ENCODE data around the gene NOXA1.

NOXA1 gene

GRCh38 chr9:137439158-137439714 lies 16.0 kb downstream of the NOXA1 start:
- H3K4me1 ChIP-seq (ENCODE audit: control insufficient read depth in 1 of 2, insufficient read depth in 2 of 2, low read length in 2 of 2) = peaks cover 0 to 16% of the 10 kb centered on the region in 2 donors
- H3K4me3 ChIP-seq (ENCODE audit: low read depth in 1 of 2, low read length in 2 of 2) = no peak overlapping the region
- H3K27ac ChIP-seq (ENCODE audit: low read length) = no peak overlapping the region
- no peaks in the 10 kb centered on the region for H3K36me3 ChIP-seq (ENCODE audit: control insufficient read depth in 1 of 2, insufficient read depth in 2 of 2, low read length in 2 of 2)
- no peaks in the 10 kb centered on the region for H3K9me3 ChIP-seq (ENCODE audit: control insufficient read depth in 1 of 2, low read length in 2 of 2)
- no peaks in the 10 kb centered on the region for H3K27me3 ChIP-seq (ENCODE audit: low read depth, low read length)

DNA sequence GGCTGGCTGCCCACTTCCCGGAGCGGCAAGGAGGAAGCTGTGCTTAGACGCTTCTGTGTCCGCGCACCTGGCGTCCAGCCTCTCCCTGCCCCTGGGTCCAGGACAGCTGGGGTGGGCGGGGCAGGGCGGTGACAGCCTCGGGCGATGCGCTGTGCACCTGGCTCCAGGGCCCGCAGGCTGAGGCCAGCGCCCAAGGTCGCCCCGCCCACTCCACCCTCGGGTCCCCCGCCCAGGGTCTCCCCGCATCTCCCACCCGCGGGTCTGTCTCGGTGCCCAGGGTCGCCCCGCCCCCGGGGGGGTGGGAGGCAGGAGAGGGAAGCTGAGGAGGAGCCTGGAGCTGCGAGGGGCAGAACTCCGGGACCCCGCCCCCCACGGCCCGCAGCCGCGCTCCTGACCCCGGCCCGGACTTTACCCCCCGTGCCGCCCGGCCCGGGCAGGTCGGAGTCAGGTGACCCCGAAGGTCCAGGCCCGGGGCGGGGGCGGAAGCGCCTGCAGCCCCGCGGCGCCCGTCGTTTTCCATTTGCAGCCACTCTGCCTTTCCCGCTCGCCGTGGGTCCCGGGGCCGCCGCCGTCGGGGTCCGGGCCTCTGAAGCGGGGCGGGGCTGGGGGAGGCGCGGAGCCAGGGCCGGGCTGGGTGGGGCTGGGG lies 18.2 kb downstream of the NOXA1 start, which contains the start of gene ENTPD8:
Gene ENTPD8, minus strand, starts transcription at position 69 of the 646 bp plus-strand sequence. CDS start 3,072 bp downstream, outside the sequence.
- Histone ChIP-seq H3K9me3 (ENCODE audit: control insufficient read depth in 1 of 2, low read length in 2 of 2) (no peaks in the 10 kb centered on the region), H3K4me1 (ENCODE audit: control insufficient read depth in 1 of 2, insufficient read depth in 2 of 2, low read length in 2 of 2) (peaks cover 0 to 7% of the 10 kb centered on the region in 2 donors), H3K27ac (ENCODE audit: low read length) (no peak within 1 kb of the TSS), H3K4me3 (ENCODE audit: low read depth in 1 of 2, low read length in 2 of 2) (peak within 1 kb of the TSS in 1 of 2 donors; percentile 56), H3K27me3 (ENCODE audit: low read depth, low read length) (no peaks in the 10 kb centered on the region), H3K36me3 (ENCODE audit: control insufficient read depth in 1 of 2, insufficient read depth in 2 of 2, low read length in 2 of 2) (no peaks in the 10 kb centered on the region)

GRCh38 chr9:137441935-137442321 lies 18.7 kb downstream of the NOXA1 start:
- peaks cover 0 to 5% of the 10 kb centered on the region in 2 donors for H3K4me1 ChIP-seq (ENCODE audit: control insufficient read depth in 1 of 2, insufficient read depth in 2 of 2, low read length in 2 of 2)

GRCh38 chr9:137444106-137444790 lies 21.1 kb downstream of the NOXA1 start:
- Histone ChIP-seq H3K4me3 (ENCODE audit: low read depth in 1 of 2, low read length in 2 of 2) (no peak overlapping the region), H3K27me3 (ENCODE audit: low read depth, low read length) (no peaks in the 10 kb centered on the region), H3K9me3 (ENCODE audit: control insufficient read depth in 1 of 2, low read length in 2 of 2) (no peaks in the 10 kb centered on the region), H3K36me3 (ENCODE audit: control insufficient read depth in 1 of 2, insufficient read depth in 2 of 2, low read length in 2 of 2) (peaks cover 0 to 7% of the 10 kb centered on the region in 2 donors), H3K4me1 (ENCODE audit: control insufficient read depth in 1 of 2, insufficient read depth in 2 of 2, low read length in 2 of 2) (peaks cover 0 to 5% of the 10 kb centered on the region in 2 donors), H3K27ac (ENCODE audit: low read length) (no peak overlapping the region)

More at GRCh38 chr9:137441935-137442321, 18.7 kb downstream of the NOXA1 start:
- H3K27me3 ChIP-seq (ENCODE audit: low read depth, low read length) = no peaks in the 10 kb centered on the region
- no peaks in the 10 kb centered on the region for H3K9me3 ChIP-seq (ENCODE audit: control insufficient read depth in 1 of 2, low read length in 2 of 2)
- no peaks in the 10 kb centered on the region for H3K36me3 ChIP-seq (ENCODE audit: control insufficient read depth in 1 of 2, insufficient read depth in 2 of 2, low read length in 2 of 2)
- no peak overlapping the region for H3K27ac ChIP-seq (ENCODE audit: low read length)
- no peak overlapping the region for H3K4me3 ChIP-seq (ENCODE audit: low read depth in 1 of 2, low read length in 2 of 2)

DNA sequence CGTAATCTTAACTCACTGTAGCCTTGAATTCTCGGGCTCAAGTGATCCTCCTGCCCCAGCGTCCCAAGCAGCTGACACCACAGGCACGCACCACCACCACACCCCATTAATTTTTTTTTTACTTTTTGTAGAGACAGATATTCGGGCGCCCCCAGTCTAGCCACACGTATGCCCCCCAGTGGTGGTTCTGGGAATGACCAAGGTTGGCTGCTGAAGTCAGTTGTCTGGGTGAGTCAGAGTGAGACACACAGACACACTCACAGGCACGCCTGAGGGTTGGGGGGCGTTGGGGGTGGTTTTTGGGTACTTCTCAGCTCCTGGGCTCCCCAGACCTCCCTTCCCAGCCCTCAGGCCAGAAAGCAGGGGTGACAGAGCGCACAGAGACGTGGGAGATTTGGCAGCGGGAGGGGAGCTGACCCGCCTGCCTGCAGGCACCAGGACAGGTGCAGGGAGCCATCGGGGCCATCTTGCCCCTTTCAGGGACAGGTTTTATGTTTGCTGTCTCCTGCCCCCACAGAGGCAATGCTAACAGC lies 22.1 kb downstream of the NOXA1 start:
- H3K27ac ChIP-seq (ENCODE audit: low read length) = no peak overlapping the region
- peaks cover 0 to 13% of the 10 kb centered on the region in 2 donors for H3K36me3 ChIP-seq (ENCODE audit: control insufficient read depth in 1 of 2, insufficient read depth in 2 of 2, low read length in 2 of 2)
- H3K4me1 ChIP-seq (ENCODE audit: control insufficient read depth in 1 of 2, insufficient read depth in 2 of 2, low read length in 2 of 2) = peaks cover 0 to 5% of the 10 kb centered on the region in 2 donors
- H3K4me3 ChIP-seq (ENCODE audit: low read depth in 1 of 2, low read length in 2 of 2) = no peak overlapping the region
- no peaks in the 10 kb centered on the region for H3K27me3 ChIP-seq (ENCODE audit: low read depth, low read length)
- no peaks in the 10 kb centered on the region for H3K9me3 ChIP-seq (ENCODE audit: control insufficient read depth in 1 of 2, low read length in 2 of 2)

DNA sequence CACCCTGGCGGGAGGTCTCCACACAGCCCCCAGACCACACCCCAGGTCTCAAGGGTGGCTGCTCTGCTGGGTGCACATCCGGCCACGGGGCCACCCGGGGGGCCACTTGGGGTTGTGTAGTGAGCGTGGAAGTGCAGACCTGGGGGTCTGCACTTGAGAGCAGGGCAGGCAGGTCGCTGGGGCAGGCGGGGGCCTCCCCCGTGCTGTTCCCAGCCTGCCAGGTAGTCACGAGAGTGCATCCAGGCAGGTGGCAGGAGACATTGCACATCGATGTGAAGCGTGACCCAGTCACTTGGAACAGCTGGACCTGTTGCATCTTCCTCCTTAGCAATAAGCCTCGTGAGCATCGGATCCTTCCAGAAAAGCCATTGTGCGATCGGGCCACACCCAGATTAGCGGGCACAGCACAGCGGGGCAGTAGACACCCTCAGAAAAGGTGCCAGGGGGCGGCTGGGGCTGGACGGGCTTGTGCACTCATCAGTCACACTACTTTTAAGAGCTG lies 22.8 kb downstream of the NOXA1 start:
- H3K36me3 ChIP-seq (ENCODE audit: control insufficient read depth in 1 of 2, insufficient read depth in 2 of 2, low read length in 2 of 2) = peaks cover 0 to 13% of the 10 kb centered on the region in 2 donors
- peaks cover 0 to 5% of the 10 kb centered on the region in 2 donors for H3K4me1 ChIP-seq (ENCODE audit: control insufficient read depth in 1 of 2, insufficient read depth in 2 of 2, low read length in 2 of 2)
- no peaks in the 10 kb centered on the region for H3K9me3 ChIP-seq (ENCODE audit: control insufficient read depth in 1 of 2, low read length in 2 of 2)
- no peak overlapping the region for H3K4me3 ChIP-seq (ENCODE audit: low read depth in 1 of 2, low read length in 2 of 2)
- H3K27ac ChIP-seq (ENCODE audit: low read length) = no peak overlapping the region
- H3K27me3 ChIP-seq (ENCODE audit: low read depth, low read length) = no peaks in the 10 kb centered on the region

DNA sequence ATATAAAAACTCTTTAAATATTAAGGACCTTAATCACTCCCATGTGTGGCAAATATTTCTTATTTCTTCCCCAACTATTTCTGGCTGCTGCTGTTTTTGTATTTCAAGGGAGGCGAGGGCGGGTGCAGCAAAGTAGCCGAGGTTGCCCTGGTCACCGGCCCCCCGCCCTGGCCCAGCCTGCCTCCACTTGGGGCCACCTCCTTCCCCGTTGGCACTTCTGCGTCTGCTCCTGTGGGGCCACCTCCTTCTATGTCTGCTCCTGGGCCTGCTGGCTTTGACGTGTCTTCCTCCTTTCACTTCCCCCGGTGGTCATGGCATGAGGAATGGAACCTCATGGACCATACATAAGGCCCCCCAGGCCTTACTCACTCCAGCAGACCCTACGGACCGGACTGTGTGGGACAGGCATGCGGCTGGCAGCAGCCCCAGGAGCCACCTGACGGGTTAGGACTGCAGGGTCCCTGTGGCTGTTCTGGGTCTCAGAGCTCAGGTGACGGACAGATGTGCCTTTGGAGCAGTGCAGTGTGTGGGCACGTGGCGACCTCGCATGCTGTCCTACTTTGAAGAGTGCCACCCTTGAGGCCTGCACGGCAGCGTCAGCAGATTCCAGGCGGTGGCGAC lies 23.8 kb downstream of the NOXA1 start:
- H3K4me1 ChIP-seq (ENCODE audit: control insufficient read depth in 1 of 2, insufficient read depth in 2 of 2, low read length in 2 of 2) = no peaks in the 10 kb centered on the region
- H3K4me3 ChIP-seq (ENCODE audit: low read depth in 1 of 2, low read length in 2 of 2) = no peak overlapping the region
- H3K27me3 ChIP-seq (ENCODE audit: low read depth, low read length) = no peaks in the 10 kb centered on the region
- no peaks in the 10 kb centered on the region for H3K9me3 ChIP-seq (ENCODE audit: control insufficient read depth in 1 of 2, low read length in 2 of 2)
- H3K36me3 ChIP-seq (ENCODE audit: control insufficient read depth in 1 of 2, insufficient read depth in 2 of 2, low read length in 2 of 2) = peaks cover 0 to 13% of the 10 kb centered on the region in 2 donors
- no peak overlapping the region for H3K27ac ChIP-seq (ENCODE audit: low read length)

GRCh38 chr9:137447722-137448601 lies 24.8 kb downstream of the NOXA1 start:
- no peaks in the 10 kb centered on the region for H3K9me3 ChIP-seq (ENCODE audit: control insufficient read depth in 1 of 2, low read length in 2 of 2)
- no peaks in the 10 kb centered on the region for H3K4me1 ChIP-seq (ENCODE audit: control insufficient read depth in 1 of 2, insufficient read depth in 2 of 2, low read length in 2 of 2)
- no peaks in the 10 kb centered on the region for H3K27me3 ChIP-seq (ENCODE audit: low read depth, low read length)
- H3K36me3 ChIP-seq (ENCODE audit: control insufficient read depth in 1 of 2, insufficient read depth in 2 of 2, low read length in 2 of 2) = peaks cover 0 to 20% of the 10 kb centered on the region in 2 donors
- H3K27ac ChIP-seq (ENCODE audit: low read length) = no peak overlapping the region
- H3K4me3 ChIP-seq (ENCODE audit: low read depth in 1 of 2, low read length in 2 of 2) = no peak overlapping the region

DNA sequence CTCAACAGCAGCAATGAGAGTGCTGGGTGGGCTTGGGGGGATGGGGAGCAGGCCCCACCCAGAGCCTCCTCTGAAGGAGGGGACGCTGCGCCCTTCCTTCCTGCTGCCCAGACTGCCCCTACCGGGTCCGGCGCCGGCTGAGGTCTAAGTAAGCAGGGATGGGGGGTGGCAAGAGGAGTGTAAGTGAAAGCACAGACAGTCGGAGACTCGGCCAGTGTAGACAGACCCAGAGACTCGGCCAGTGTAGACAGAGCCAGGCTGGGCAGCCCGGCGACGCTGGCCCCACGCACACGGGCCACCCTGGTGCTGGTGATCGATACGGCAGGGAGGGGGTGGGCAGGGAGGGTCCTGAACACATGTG lies 25.4 kb downstream of the NOXA1 start:
- no peak overlapping the region for H3K27ac ChIP-seq (ENCODE audit: low read length)
- H3K4me3 ChIP-seq (ENCODE audit: low read depth in 1 of 2, low read length in 2 of 2) = no peak overlapping the region
- H3K4me1 ChIP-seq (ENCODE audit: control insufficient read depth in 1 of 2, insufficient read depth in 2 of 2, low read length in 2 of 2) = peaks cover 0 to 5% of the 10 kb centered on the region in 2 donors
- H3K9me3 ChIP-seq (ENCODE audit: control insufficient read depth in 1 of 2, low read length in 2 of 2) = no peaks in the 10 kb centered on the region
- H3K36me3 ChIP-seq (ENCODE audit: control insufficient read depth in 1 of 2, insufficient read depth in 2 of 2, low read length in 2 of 2) = peaks cover 0 to 20% of the 10 kb centered on the region in 2 donors
- H3K27me3 ChIP-seq (ENCODE audit: low read depth, low read length) = no peaks in the 10 kb centered on the region

- Histone ChIP-seq H3K27me3 (ENCODE audit: low read depth, low read length) (no peaks in the 10 kb centered on the region), H3K4me3 (ENCODE audit: low read depth in 1 of 2, low read length in 2 of 2) (no peak overlapping the region), H3K4me1 (ENCODE audit: control insufficient read depth in 1 of 2, insufficient read depth in 2 of 2, low read length in 2 of 2) (peaks cover 0 to 8% of the 10 kb centered on the region in 2 donors), H3K36me3 (ENCODE audit: control insufficient read depth in 1 of 2, insufficient read depth in 2 of 2, low read length in 2 of 2) (peaks cover 0 to 20% of the 10 kb centered on the region in 2 donors), H3K27ac (ENCODE audit: low read length) (no peak overlapping the region), H3K9me3 (ENCODE audit: control insufficient read depth in 1 of 2, low read length in 2 of 2) (no peaks in the 10 kb centered on the region)
These were observed 26.1 kb downstream of the NOXA1 start for GRCh38 chr9:137449081-137449844.
